WTC11 (cell line): Measurements from ENCODE around the gene SLC44A3. TPM values are rescaled to one million over a fixed set of nuclear protein-coding genes. Genes with fewer than 3 reads are reported as not detected.

Source experiments
- ATAC-seq: fragments of 200-7000 bp; cut with Tn5 transposase; 2 replicates; pipeline ENCODE4 v1.10.0; 2021; ENCODE audit warnings: mild to moderate bottlenecking, moderate library complexity
- CTCF ChIA-PET: fragments of 300-600 bp; sonication (Branson Sonifier 250); formaldehyde crosslinking; loops from one replicate; lab custom pipeline; 2021; ENCODE audit warnings: antibody characterized with exemption; lab: Charles Lee
- POLR2A ChIA-PET: fragments of 350-600 bp; sonication (Branson Sonifier 250); formaldehyde crosslinking; loops from one replicate; lab custom pipeline; 2021; ENCODE audit warnings: antibody characterized with exemption; lab: Charles Lee
- DNase-seq: peaks from one replicate; pipeline ENCODE4 v3.0.0; 2021; ENCODE audit warnings: low spot score
- H3K27ac Mint-ChIP-seq: 2 replicates; pipeline ENCODE4 v1.8.0; 2021; ENCODE audit warnings: mixed read lengths
- H3K27me3 Mint-ChIP-seq: 2 replicates; pipeline ENCODE4 v1.8.0; 2021; ENCODE audit warnings: low read depth, mild to moderate bottlenecking, moderate library complexity, mixed read lengths
- H3K36me3 Mint-ChIP-seq: 2 replicates; pipeline ENCODE4 v1.8.0; 2021; ENCODE audit warnings: mixed read lengths
- H3K4me1 Mint-ChIP-seq: 2 replicates; pipeline ENCODE4 v1.8.0; 2022; ENCODE audit warnings: mixed read lengths
- H3K4me3 Mint-ChIP-seq: 2 replicates; pipeline ENCODE4 v1.8.0; 2021; ENCODE audit warnings: mild to moderate bottlenecking, moderate library complexity, mixed read lengths
- H3K9me3 Mint-ChIP-seq: 2 replicates; pipeline ENCODE4 v1.8.0; 2021; ENCODE audit warnings: mixed read lengths
- ATF1 ChIP-seq: sonication (generic); formaldehyde crosslinking; IDR thresholded peaks from 2 replicates; pipeline ENCODE4 v1.8.1; 2023; ENCODE audit warnings: mild to moderate bottlenecking, moderate library complexity, missing genetic modification reagents
- CDX4 ChIP-seq: fragments of 250-450 bp; sonication (Bioruptor Pico); IDR thresholded peaks from 2 replicates; pipeline ENCODE4 v1.9.0; 2021; ENCODE audit warnings: moderate library complexity, mild to moderate bottlenecking, inconsistent platforms, borderline replicate concordance
- CREM ChIP-seq: sonication (generic); formaldehyde crosslinking; IDR thresholded peaks from 2 replicates; pipeline ENCODE4 v1.8.1; 2022; ENCODE audit warnings: mild to moderate bottlenecking, missing genetic modification reagents, moderate library complexity
- E2F4 ChIP-seq: sonication (generic); formaldehyde crosslinking; IDR thresholded peaks from 2 replicates; pipeline ENCODE4 v1.8.1; 2022; ENCODE audit warnings: low read depth, mild to moderate bottlenecking, moderate library complexity, missing genetic modification reagents, borderline replicate concordance
- E2F5 ChIP-seq: sonication (generic); formaldehyde crosslinking; IDR thresholded peaks from 2 replicates; pipeline ENCODE4 v1.8.1; 2022; ENCODE audit warnings: mild to moderate bottlenecking, moderate library complexity, missing genetic modification reagents
- EMX1 ChIP-seq: fragments of 250-450 bp; sonication (Bioruptor Pico); IDR thresholded peaks from 2 replicates; pipeline ENCODE4 v1.8.0; 2021; ENCODE audit warnings: mild to moderate bottlenecking
- ESRRA ChIP-seq: sonication (generic); formaldehyde crosslinking; IDR thresholded peaks from 2 replicates; pipeline ENCODE4 v1.8.1; 2022; ENCODE audit warnings: mild to moderate bottlenecking, missing genetic modification reagents, borderline replicate concordance
- FOXK1 ChIP-seq: sonication (generic); formaldehyde crosslinking; IDR thresholded peaks from 2 replicates; pipeline ENCODE4 v1.8.0; 2022; ENCODE audit warnings: mild to moderate bottlenecking, moderate library complexity, missing genetic modification reagents
- FOXP1 ChIP-seq: sonication (generic); formaldehyde crosslinking; IDR thresholded peaks from 2 replicates; pipeline ENCODE4 v1.8.0; 2022; ENCODE audit warnings: missing genetic modification reagents, mild to moderate bottlenecking, moderate library complexity, borderline replicate concordance
- MLX ChIP-seq: sonication (generic); formaldehyde crosslinking; IDR thresholded peaks from 2 replicates; pipeline ENCODE4 v1.8.1; 2023; ENCODE audit warnings: mild to moderate bottlenecking, missing genetic modification reagents, moderate library complexity
- MYBL2 ChIP-seq: sonication (generic); formaldehyde crosslinking; IDR thresholded peaks from 2 replicates; pipeline ENCODE4 v1.8.1; 2023; ENCODE audit warnings: mild to moderate bottlenecking, moderate library complexity, missing genetic modification reagents
- NFATC4 ChIP-seq: fragments of 250-450 bp; sonication (Bioruptor Pico); IDR thresholded peaks from 2 replicates; pipeline ENCODE4 v1.9.0; 2021; ENCODE audit warnings: mild to moderate bottlenecking
- NR2C2 ChIP-seq: sonication (generic); formaldehyde crosslinking; IDR thresholded peaks from 2 replicates; pipeline ENCODE4 v1.8.0; 2022; ENCODE audit warnings: mild to moderate bottlenecking, missing genetic modification reagents
- PRRX2 ChIP-seq: fragments of 250-450 bp; sonication (Bioruptor Pico); IDR thresholded peaks from 2 replicates; pipeline ENCODE4 v1.8.0; 2021; ENCODE audit warnings: mild to moderate bottlenecking
- RORB ChIP-seq: fragments of 250-450 bp; sonication (Bioruptor Pico); IDR thresholded peaks from 2 replicates; pipeline ENCODE4 v1.9.0; 2021; ENCODE audit warnings: mild to moderate bottlenecking
- SMAD3 ChIP-seq: sonication (generic); formaldehyde crosslinking; IDR thresholded peaks from 2 replicates; pipeline ENCODE4 v1.8.0; 2022; ENCODE audit warnings: missing genetic modification reagents, mild to moderate bottlenecking, borderline replicate concordance
- SP1 ChIP-seq: sonication (generic); formaldehyde crosslinking; conservative IDR thresholded peaks from 2 replicates; pipeline ENCODE4 v1.8.1; 2022; ENCODE audit warnings: missing genetic modification reagents
- TCF7 ChIP-seq: sonication (generic); formaldehyde crosslinking; IDR thresholded peaks from 2 replicates; pipeline ENCODE4 v1.8.0; 2022; ENCODE audit warnings: mild to moderate bottlenecking, low read depth, missing genetic modification reagents, moderate library complexity
- TEAD1 ChIP-seq: sonication (generic); formaldehyde crosslinking; IDR thresholded peaks from 2 replicates; pipeline ENCODE4 v1.8.0; 2022; ENCODE audit warnings: mild to moderate bottlenecking, missing genetic modification reagents
- TEAD4 ChIP-seq: sonication (generic); formaldehyde crosslinking; IDR thresholded peaks from 2 replicates; pipeline ENCODE4 v1.8.0; 2022; ENCODE audit warnings: mild to moderate bottlenecking, missing genetic modification reagents
- USF2 ChIP-seq: sonication (generic); formaldehyde crosslinking; IDR thresholded peaks from 2 replicates; pipeline ENCODE4 v1.8.1; 2023; ENCODE audit warnings: mild to moderate bottlenecking, missing genetic modification reagents, moderate library complexity
- ZBTB21 ChIP-seq: sonication (generic); formaldehyde crosslinking; IDR thresholded peaks from 2 replicates; pipeline ENCODE4 v1.8.1; 2023; ENCODE audit warnings: mild to moderate bottlenecking, missing genetic modification reagents, borderline replicate concordance
- ZNF121 ChIP-seq: sonication (generic); formaldehyde crosslinking; IDR thresholded peaks from 2 replicates; pipeline ENCODE4 v1.8.0; 2023; ENCODE audit warnings: missing genetic modification reagents
- ZNF232 ChIP-seq: sonication (generic); formaldehyde crosslinking; IDR thresholded peaks from 2 replicates; pipeline ENCODE4 v1.8.0; 2022; ENCODE audit warnings: mild to moderate bottlenecking, missing genetic modification reagents
- ZNF425 ChIP-seq: fragments of 250-450 bp; sonication (Bioruptor Pico); conservative IDR thresholded peaks from 2 replicates; pipeline ENCODE4 v1.9.0; 2021; ENCODE audit warnings: mild to moderate bottlenecking
- ZSCAN18 ChIP-seq: fragments of 250-450 bp; sonication (Bioruptor Pico); IDR thresholded peaks from 2 replicates; pipeline ENCODE4 v2.1.2; 2022; ENCODE audit warnings: mild to moderate bottlenecking, moderate library complexity
- total RNA-seq: library from RNA; stranded (reverse); gene quantifications from 3 replicates; pipeline ENCODE4 v1.2.3, GENCODE V29; 2021

Gene SLC44A3
- total RNA-seq, 1 experiment from 2014 or later: 4.7 TPM

- TF ChIP-seq E2F5: 0 out of 2 replicates have a peak, but pooled peaks have one; percentile 11
- TF ChIP-seq NFATC4 (CRISPR knock-in tag): no peak
- TF ChIP-seq SP1 (CRISPR knock-in tag): peak; percentile 76
These were observed at the start of gene SLC44A3 (continued) for GRCh38 chr1:94819945-94820746.

GRCh38 chr1:94772230-94772641, 47.9 kb upstream of the SLC44A3 start:
- Mint-ChIP-seq H3K27me3 (no peaks in the 10 kb centered on the region), H3K9me3 (peaks cover 4% of the 10 kb centered on the region; the same call in 1 of the 2 replicates), H3K27ac (no peak overlapping the region), H3K36me3 (no peaks in the 10 kb centered on the region), H3K4me3 (no peak overlapping the region), H3K4me1 (peaks cover 16% of the 10 kb centered on the region)
- no peak for ATAC-seq
- ChIA-PET POLR2A (no interaction called here), CTCF (no interaction called here)
- no peak for DNase-seq
- no peak for TF ChIP-seq E2F4 (CRISPR knock-in tag)
- no peak for TF ChIP-seq ZNF232 (CRISPR knock-in tag)
- no peak for TF ChIP-seq TEAD4 (CRISPR knock-in tag)
- TF ChIP-seq FOXK1 (CRISPR knock-in tag): no peak
- TF ChIP-seq CREM (CRISPR knock-in tag): no peak
- no peak for TF ChIP-seq FOXP1
- no peak for TF ChIP-seq NR2C2 (CRISPR knock-in tag)
- no peak for TF ChIP-seq USF2 (CRISPR knock-in tag)
- no peak for TF ChIP-seq MYBL2 (CRISPR knock-in tag)
- no peak for TF ChIP-seq PRRX2
- no peak for TF ChIP-seq TEAD1
- no peak for TF ChIP-seq TCF7
- TF ChIP-seq ZNF425 (CRISPR knock-in tag): no peak
- TF ChIP-seq E2F5: no peak
- no peak for TF ChIP-seq CDX4 (CRISPR knock-in tag)

GRCh38 chr1:94772845-94773244, 47.3 kb upstream of the SLC44A3 start:
- Mint-ChIP-seq H3K4me1 (peaks cover 16% of the 10 kb centered on the region), H3K4me3 (no peak overlapping the region), H3K27me3 (no peaks in the 10 kb centered on the region), H3K27ac (no peak overlapping the region), H3K9me3 (peaks cover 5% of the 10 kb centered on the region; the same call in 1 of the 2 replicates), H3K36me3 (no peaks in the 10 kb centered on the region)
- ATAC-seq: no peak
- ChIA-PET CTCF (interaction anchor here (1.1 kb wide), 1 partner anchor 32 kb away, joined by 3 read pairs; no protein-coding TSS in a partner anchor), POLR2A (no interaction called here)
- no peak for DNase-seq
- no peak for TF ChIP-seq ZNF121 (CRISPR knock-in tag)
- no peak for TF ChIP-seq SMAD3 (CRISPR knock-in tag)
- no peak for TF ChIP-seq ZSCAN18 (CRISPR knock-in tag)
- TF ChIP-seq ATF1: no peak
- TF ChIP-seq RORB (CRISPR knock-in tag): no peak
- TF ChIP-seq ESRRA (CRISPR knock-in tag): no peak
- no peak for TF ChIP-seq EMX1 (CRISPR knock-in tag)
- TF ChIP-seq MLX: no peak
- no peak for TF ChIP-seq SP1 (CRISPR knock-in tag)
- TF ChIP-seq ZBTB21: no peak
